Measurements from ENCODE around the gene ECI2.

Gene ECI2

GRCh38 chr6:4134841-4135664, at the start of gene ECI2:
Gene ECI2, minus strand, starts transcription at chr6:4135575. Its CDS starts 15 bp downstream, at chr6:4135560.
- DNase-seq, result no peak

- no peak for DNase-seq
These were observed 45.4 kb upstream of the ECI2 start for GRCh38 chr6:4180652-4181255.

GRCh38 chr6:4179960-4180651, 44.7 kb upstream of the ECI2 start:
- DNase-seq, result no peak

GRCh38 chr6:4178737-4179333, 43.5 kb upstream of the ECI2 start:
- DNase-seq, result no peak

GRCh38 chr6:4176907-4177306, 41.5 kb upstream of the ECI2 start:
- DNase-seq, result no peak

GRCh38 chr6:4174042-4174441, 38.7 kb upstream of the ECI2 start:
- no peak for DNase-seq

GRCh38 chr6:4172368-4172767, 37.0 kb upstream of the ECI2 start:
- no peak for DNase-seq

GRCh38 chr6:4170297-4170696, 34.9 kb upstream of the ECI2 start:
- no peak for DNase-seq

- DNase-seq, result no peak
These were observed 33.8 kb upstream of the ECI2 start for GRCh38 chr6:4169028-4169789.

- DNase-seq, result no peak
These were observed 32.5 kb upstream of the ECI2 start for GRCh38 chr6:4167833-4168232.

GRCh38 chr6:4167123-4167522, 31.7 kb upstream of the ECI2 start:
- DNase-seq, result no peak

GRCh38 chr6:4164456-4164855, 29.1 kb upstream of the ECI2 start:
- DNase-seq, result no peak

- no peak for DNase-seq
These were observed 28.7 kb upstream of the ECI2 start for GRCh38 chr6:4164117-4164442.

- no peak for DNase-seq
These were observed 28.2 kb upstream of the ECI2 start for GRCh38 chr6:4163408-4164116.

- no peak for DNase-seq
These were observed 27.0 kb upstream of the ECI2 start for GRCh38 chr6:4162370-4162769.

GRCh38 chr6:4159491-4159890, 24.1 kb upstream of the ECI2 start:
- DNase-seq, result no peak

- DNase-seq, result no peak
These were observed 22.1 kb upstream of the ECI2 start for GRCh38 chr6:4157506-4157905.

- DNase-seq, result peak; percentile 37
These were observed 20.6 kb upstream of the ECI2 start for GRCh38 chr6:4155848-4156466.

- no peak for DNase-seq
These were observed 18.2 kb upstream of the ECI2 start for GRCh38 chr6:4153514-4153985.

GRCh38 chr6:4145083-4145482, 9.7 kb upstream of the ECI2 start:
- no peak for DNase-seq

- no peak for DNase-seq
These were observed 3.9 kb upstream of the ECI2 start for GRCh38 chr6:4139272-4139671.

- DNase-seq, result no peak
These were observed 2.8 kb upstream of the ECI2 start for GRCh38 chr6:4138186-4138585.

Measured in NCI-H1048 (cell line).